ENCODE data around the gene FMNL1. TPM values are rescaled to one million over a fixed set of nuclear protein-coding genes. Genes with fewer than 3 reads are reported as not detected.

Gene FMNL1
- total and polyA plus RNA-seq, 10 of the 15 experiments (the other 5 are each of a cell fraction or from before 2014, with no cell fraction given): 3.3 to 108 (median 19.5) TPM

DNA sequence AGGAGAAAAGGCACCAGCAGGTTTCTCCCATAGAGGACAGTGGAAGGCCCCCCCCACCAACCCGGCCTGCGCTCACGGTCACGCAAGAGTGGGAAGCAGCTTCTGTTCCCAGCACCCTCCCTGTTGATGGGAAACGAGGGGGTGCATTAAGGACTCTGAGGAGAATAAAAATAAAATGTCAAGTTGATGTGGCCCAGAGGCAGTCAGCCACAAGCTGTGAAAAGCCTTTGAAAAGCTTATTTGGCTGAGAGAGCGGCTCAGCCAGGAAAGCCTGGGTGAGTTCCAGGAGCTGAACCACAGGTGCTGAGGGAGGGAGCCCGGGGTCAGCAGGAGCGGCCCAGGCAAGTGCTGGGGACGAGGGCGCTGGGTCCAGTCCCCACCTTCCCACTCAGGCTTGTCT lies 67.1 kb downstream of the FMNL1 start:
- RAD21 ChIA-PET (ENCODE audit: unreplicated experiment): interaction anchor here (1.2 to 1.8 kb wide), 4 partner anchors 11 to 96 kb away, joined by 3 to 6 read pairs (median 5); no protein-coding TSS in a partner anchor
- intact Hi-C loops (cut with micrococcal nuclease; ENCODE audit: unreplicated experiment): no loop called here
- Histone ChIP-seq H4K20me1 (ENCODE audit: control insufficient read depth, insufficient read depth) (no peaks in the 10 kb centered on the region), H3K9me3 (replicated peaks; ENCODE audit: control insufficient read depth, insufficient read depth, low read length) (no peaks in the 10 kb centered on the region), H3K27me3 (replicated peaks in 1 of 2; ENCODE audit: control insufficient read depth in 2 of 2, insufficient read depth in 2 of 2, low read length in 1 of 2) (no peaks in the 10 kb centered on the region), H3K79me2 (ENCODE audit: control insufficient read depth, insufficient read depth, low read length) (peaks cover 32% of the 10 kb centered on the region), H2AFZ (ENCODE audit: control insufficient read depth, low read depth, low read length) (no peak overlapping the region), H3K27ac (ENCODE audit: control insufficient read depth, insufficient read depth) (no peak overlapping the region), H3K4me1 (ENCODE audit: control insufficient read depth, insufficient read depth, low read length) (peaks cover 37% of the 10 kb centered on the region), H3K4me2 (ENCODE audit: control insufficient read depth, insufficient read depth) (no peak overlapping the region), H3K4me3 (no peak overlapping the region), H3K36me3 (ENCODE audit: control insufficient read depth in 2 of 2, insufficient read depth in 2 of 2, low read length in 1 of 2) (peaks cover 43 to 52% of the 10 kb centered on the region in 2 experiments), H3K9ac (ENCODE audit: control insufficient read depth, insufficient read depth, low read length) (no peak overlapping the region)
- 98% methylated on average over 10 of the region's 10 CpGs for WGBS (ENCODE audit: insufficient coverage, insufficient replicate concordance, low lambda C conversion rate, missing lambda C conversion rate)
- FAIRE-seq (no peak), DNase-seq (ENCODE audit: low read depth, low spot score) (no peak), ATAC-seq (no peak)
- SMC1A ChIA-PET (ENCODE audit: uncharacterized antibody, unreplicated experiment): interaction anchor here (0.8 to 2.1 kb wide), 3 partner anchors 12 to 24 kb away, joined by 3 to 10 read pairs (median 4); no protein-coding TSS in a partner anchor
- TF ChIP-seq PML (IDR thresholded peaks at IDR 0.05; ENCODE audit: low read length) (no peak), BHLHE40 (IDR thresholded peaks at IDR 0.05; ENCODE audit: borderline replicate concordance in 1 of 2, low read depth in 2 of 2, low read length in 1 of 2) (no peak), SP1 (IDR thresholded peaks at IDR 0.05; ENCODE audit: low read depth, low read length) (no peak), SMC3 (IDR thresholded peaks at IDR 0.05; ENCODE audit: borderline replicate concordance, low read length) (no peak), BMI1 (IDR thresholded peaks at IDR 0.05; ENCODE audit: borderline replicate concordance) (no peak), SUZ12 (IDR thresholded peaks at IDR 0.05; ENCODE audit: unreplicated experiment) (no peak), TAF1 (IDR thresholded peaks at IDR 0.05; ENCODE audit: borderline replicate concordance, low read depth, low read length) (no peak), EED (IDR thresholded peaks at IDR 0.05; ENCODE audit: low read depth) (no peak), YBX1 (IDR thresholded peaks at IDR 0.05) (no peak), NFYB (IDR thresholded peaks at IDR 0.05; ENCODE audit: insufficient read depth, low read depth, low read length) (no peak), EGR1 (IDR thresholded peaks at IDR 0.05; ENCODE audit: borderline replicate concordance in 1 of 2, low read depth in 2 of 2, low read length in 2 of 2) (no peak), STAT1 (conservative IDR thresholded peaks at IDR 0.05) (no peak), ZNF207 (IDR thresholded peaks at IDR 0.05; ENCODE audit: borderline replicate concordance) (no peak)
- TF ChIP-seq, protein P1, sequence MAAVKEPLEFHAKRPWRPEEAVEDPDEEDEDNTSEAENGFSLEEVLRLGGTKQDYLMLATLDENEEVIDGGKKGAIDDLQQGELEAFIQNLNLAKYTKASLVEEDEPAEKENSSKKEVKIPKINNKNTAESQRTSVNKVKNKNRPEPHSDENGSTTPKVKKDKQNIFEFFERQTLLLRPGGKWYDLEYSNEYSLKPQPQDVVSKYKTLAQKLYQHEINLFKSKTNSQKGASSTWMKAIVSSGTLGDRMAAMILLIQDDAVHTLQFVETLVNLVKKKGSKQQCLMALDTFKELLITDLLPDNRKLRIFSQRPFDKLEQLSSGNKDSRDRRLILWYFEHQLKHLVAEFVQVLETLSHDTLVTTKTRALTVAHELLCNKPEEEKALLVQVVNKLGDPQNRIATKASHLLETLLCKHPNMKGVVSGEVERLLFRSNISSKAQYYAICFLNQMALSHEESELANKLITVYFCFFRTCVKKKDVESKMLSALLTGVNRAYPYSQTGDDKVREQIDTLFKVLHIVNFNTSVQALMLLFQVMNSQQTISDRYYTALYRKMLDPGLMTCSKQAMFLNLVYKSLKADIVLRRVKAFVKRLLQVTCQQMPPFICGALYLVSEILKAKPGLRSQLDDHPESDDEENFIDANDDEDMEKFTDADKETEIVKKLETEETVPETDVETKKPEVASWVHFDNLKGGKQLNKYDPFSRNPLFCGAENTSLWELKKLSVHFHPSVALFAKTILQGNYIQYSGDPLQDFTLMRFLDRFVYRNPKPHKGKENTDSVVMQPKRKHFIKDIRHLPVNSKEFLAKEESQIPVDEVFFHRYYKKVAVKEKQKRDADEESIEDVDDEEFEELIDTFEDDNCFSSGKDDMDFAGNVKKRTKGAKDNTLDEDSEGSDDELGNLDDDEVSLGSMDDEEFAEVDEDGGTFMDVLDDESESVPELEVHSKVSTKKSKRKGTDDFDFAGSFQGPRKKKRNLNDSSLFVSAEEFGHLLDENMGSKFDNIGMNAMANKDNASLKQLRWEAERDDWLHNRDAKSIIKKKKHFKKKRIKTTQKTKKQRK (IDR thresholded peaks at IDR 0.05; ENCODE audit: low read depth, low read length): no peak
- TF ChIP-seq, protein P2, sequence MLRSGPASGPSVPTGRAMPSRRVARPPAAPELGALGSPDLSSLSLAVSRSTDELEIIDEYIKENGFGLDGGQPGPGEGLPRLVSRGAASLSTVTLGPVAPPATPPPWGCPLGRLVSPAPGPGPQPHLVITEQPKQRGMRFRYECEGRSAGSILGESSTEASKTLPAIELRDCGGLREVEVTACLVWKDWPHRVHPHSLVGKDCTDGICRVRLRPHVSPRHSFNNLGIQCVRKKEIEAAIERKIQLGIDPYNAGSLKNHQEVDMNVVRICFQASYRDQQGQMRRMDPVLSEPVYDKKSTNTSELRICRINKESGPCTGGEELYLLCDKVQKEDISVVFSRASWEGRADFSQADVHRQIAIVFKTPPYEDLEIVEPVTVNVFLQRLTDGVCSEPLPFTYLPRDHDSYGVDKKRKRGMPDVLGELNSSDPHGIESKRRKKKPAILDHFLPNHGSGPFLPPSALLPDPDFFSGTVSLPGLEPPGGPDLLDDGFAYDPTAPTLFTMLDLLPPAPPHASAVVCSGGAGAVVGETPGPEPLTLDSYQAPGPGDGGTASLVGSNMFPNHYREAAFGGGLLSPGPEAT (IDR thresholded peaks at IDR 0.05; ENCODE audit: low read depth): no peak
- TF ChIP-seq, protein P3, sequence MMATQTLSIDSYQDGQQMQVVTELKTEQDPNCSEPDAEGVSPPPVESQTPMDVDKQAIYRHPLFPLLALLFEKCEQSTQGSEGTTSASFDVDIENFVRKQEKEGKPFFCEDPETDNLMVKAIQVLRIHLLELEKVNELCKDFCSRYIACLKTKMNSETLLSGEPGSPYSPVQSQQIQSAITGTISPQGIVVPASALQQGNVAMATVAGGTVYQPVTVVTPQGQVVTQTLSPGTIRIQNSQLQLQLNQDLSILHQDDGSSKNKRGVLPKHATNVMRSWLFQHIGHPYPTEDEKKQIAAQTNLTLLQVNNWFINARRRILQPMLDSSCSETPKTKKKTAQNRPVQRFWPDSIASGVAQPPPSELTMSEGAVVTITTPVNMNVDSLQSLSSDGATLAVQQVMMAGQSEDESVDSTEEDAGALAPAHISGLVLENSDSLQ (IDR thresholded peaks at IDR 0.05): no peak
- TF ChIP-seq, protein P4, sequence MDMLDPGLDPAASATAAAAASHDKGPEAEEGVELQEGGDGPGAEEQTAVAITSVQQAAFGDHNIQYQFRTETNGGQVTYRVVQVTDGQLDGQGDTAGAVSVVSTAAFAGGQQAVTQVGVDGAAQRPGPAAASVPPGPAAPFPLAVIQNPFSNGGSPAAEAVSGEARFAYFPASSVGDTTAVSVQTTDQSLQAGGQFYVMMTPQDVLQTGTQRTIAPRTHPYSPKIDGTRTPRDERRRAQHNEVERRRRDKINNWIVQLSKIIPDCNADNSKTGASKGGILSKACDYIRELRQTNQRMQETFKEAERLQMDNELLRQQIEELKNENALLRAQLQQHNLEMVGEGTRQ (IDR thresholded peaks at IDR 0.05; ENCODE audit: borderline replicate concordance, low read depth, low read length): no peak
- POLR2A ChIA-PET: interaction anchor here (0.6 kb wide), 1 partner anchor 13 kb away, joined by 3 read pairs; no protein-coding TSS in a partner anchor
- in situ Hi-C loops (cut with MboI): no loop called here
- CTCF ChIA-PET: interaction anchor here (0.7 to 3.1 kb wide), 3 partner anchors 11 to 53 kb away, joined by 3 to 20 read pairs (median 5); no protein-coding TSS in a partner anchor
- BruUV-seq (replicated peaks): no TSS peak
